PFSK-1 (cell line): ENCODE results near the gene SUMO3.

Experiments
- FOXP2 ChIP-seq: optimal IDR thresholded peaks from 2 replicates; pipeline ENCODE3; 2011; ENCODE audit warnings: borderline replicate concordance, control low read depth, inconsistent platforms; ENCODE audit not compliant: insufficient read depth; ENCODE audit errors: extremely low read length, extremely low read depth
- POLR2AphosphoS5 ChIP-seq: IDR thresholded peaks from 2 replicates; pipeline ENCODE4 v1.6.1; 2012; ENCODE audit warnings: low read depth, mild to moderate bottlenecking, control low read depth, low read length, moderate library complexity
- REST ChIP-seq, 2 experiments: IDR thresholded peaks; 2 replicates each; pipeline versions ENCODE4 v1.6.1 to v1.8.0; 2011 to 2012; ENCODE audit warnings: low read depth in 2 of 2, low read length in 2 of 2, control low read depth in 1 of 2, inconsistent platforms in 1 of 2, mild to moderate bottlenecking in 1 of 2, moderate library complexity in 1 of 2; ENCODE audit not compliant: insufficient read depth in 1 of 2
- SIN3A ChIP-seq: IDR thresholded peaks from 2 replicates; pipeline ENCODE4 v1.6.1; 2012; ENCODE audit warnings: mild to moderate bottlenecking, low read length, moderate library complexity, borderline replicate concordance; ENCODE audit not compliant: insufficient read depth

GRCh38 chr21:44856131-44856530, 38.3 kb upstream of the SUMO3 start:
- no peak for TF ChIP-seq POLR2AphosphoS5
- no peak for TF ChIP-seq REST (IDR thresholded peaks at IDR 0.05; ENCODE audit: insufficient read depth in 1 of 2, low read depth in 2 of 2, low read length in 2 of 2)
- no peak for TF ChIP-seq SIN3A
- no peak for TF ChIP-seq FOXP2
